OCI-LY1 (cell line): ENCODE data around the gene TMEM175.

Experiments
- H2AFZ ChIP-seq: fragments of 200-600 bp; sonication (generic), shearing (Covaris generic); 2 replicates; pipeline ENCODE4 v1.6.0; 2014; ENCODE audit warnings: antibody characterized with exemption, mild to moderate bottlenecking, low read length
- H3F3A ChIP-seq: fragments of 200-600 bp; sonication (generic), shearing (Covaris generic); 2 replicates; pipeline ENCODE4 v1.6.0; 2014; ENCODE audit warnings: mild to moderate bottlenecking, antibody characterized with exemption, low read length, moderate library complexity; ENCODE audit not compliant: insufficient read depth
- H3K27ac ChIP-seq: fragments of 200-600 bp; sonication (generic); 2 replicates; pipeline ENCODE4 v1.5.1; 2014; ENCODE audit warnings: low read length, mixed run types, mild to moderate bottlenecking, low read depth; ENCODE audit not compliant: poor library complexity, severe bottlenecking
- H3K27me3 ChIP-seq: fragments of 200-600 bp; sonication (generic); 2 replicates; pipeline ENCODE4 v1.6.0; 2014; ENCODE audit warnings: antibody characterized with exemption, mild to moderate bottlenecking, low read length, moderate library complexity; ENCODE audit not compliant: insufficient read depth
- H3K36me3 ChIP-seq: fragments of 200-600 bp; sonication (generic); 2 replicates; pipeline ENCODE4 v1.6.1; 2014; ENCODE audit warnings: mild to moderate bottlenecking, antibody characterized with exemption, low read length, moderate library complexity, mixed read lengths; ENCODE audit not compliant: insufficient read depth
- H3K4me1 ChIP-seq: fragments of 200-600 bp; sonication (generic); 2 replicates; pipeline ENCODE4 v1.5.1; 2014; ENCODE audit warnings: mild to moderate bottlenecking, low read length, moderate library complexity; ENCODE audit not compliant: insufficient read depth, severe bottlenecking
- H3K4me2 ChIP-seq: fragments of 200-600 bp; sonication (generic), shearing (Covaris generic); 2 replicates; pipeline ENCODE4 v1.6.1; 2014; ENCODE audit warnings: low read length
- H3K4me3 ChIP-seq: fragments of 200-600 bp; sonication (generic); 2 replicates; pipeline ENCODE4 v1.5.1; 2014; ENCODE audit warnings: low read length, low read depth, mild to moderate bottlenecking, mixed read lengths; ENCODE audit not compliant: poor library complexity, severe bottlenecking
- H3K79me2 ChIP-seq: fragments of 200-600 bp; shearing (Covaris generic); 2 replicates; pipeline ENCODE4 v1.6.1; 2016; ENCODE audit warnings: mixed run types, low read length, mixed read lengths; ENCODE audit not compliant: insufficient read depth
- H3K9ac ChIP-seq: fragments of 200-600 bp; sonication (generic), shearing (Covaris generic); 2 replicates; pipeline ENCODE4 v1.6.1; 2014; ENCODE audit warnings: mild to moderate bottlenecking, low read length, mixed read lengths
- H3K9me2 ChIP-seq: fragments of 200-600 bp; sonication (generic), shearing (Covaris generic); 2 replicates; pipeline ENCODE4 v1.6.1; 2014; ENCODE audit warnings: low read depth, mild to moderate bottlenecking, low read length, mixed read lengths
- H3K9me3 ChIP-seq: fragments of 200-600 bp; shearing (Covaris generic); 2 replicates; pipeline ENCODE4 v1.6.1; 2014; ENCODE audit warnings: low read length, mixed read lengths
- H4K20me1 ChIP-seq: fragments of 200-600 bp; sonication (generic), shearing (Covaris generic); 2 replicates; pipeline ENCODE4 v1.6.0; 2016; ENCODE audit warnings: mild to moderate bottlenecking, low read length; ENCODE audit not compliant: insufficient read depth
- EZH2 ChIP-seq: fragments of 200-600 bp; sonication (generic), shearing (Covaris generic); IDR thresholded peaks from 2 replicates; pipeline ENCODE4 v1.8.0; 2017; ENCODE audit warnings: borderline replicate concordance, mixed run types, mild to moderate bottlenecking, antibody characterized with exemption, low read length, moderate library complexity, mixed read lengths
- TF ChIP-seq, protein P1 (sequence below): fragments of 200-600 bp; sonication (generic), shearing (Covaris generic); IDR thresholded peaks from 2 replicates; pipeline ENCODE4 v1.5.1; 2017; ENCODE audit warnings: mild to moderate bottlenecking, antibody characterized with exemption, low read length, moderate library complexity, mixed read lengths

The TMEM175 gene

DNA sequence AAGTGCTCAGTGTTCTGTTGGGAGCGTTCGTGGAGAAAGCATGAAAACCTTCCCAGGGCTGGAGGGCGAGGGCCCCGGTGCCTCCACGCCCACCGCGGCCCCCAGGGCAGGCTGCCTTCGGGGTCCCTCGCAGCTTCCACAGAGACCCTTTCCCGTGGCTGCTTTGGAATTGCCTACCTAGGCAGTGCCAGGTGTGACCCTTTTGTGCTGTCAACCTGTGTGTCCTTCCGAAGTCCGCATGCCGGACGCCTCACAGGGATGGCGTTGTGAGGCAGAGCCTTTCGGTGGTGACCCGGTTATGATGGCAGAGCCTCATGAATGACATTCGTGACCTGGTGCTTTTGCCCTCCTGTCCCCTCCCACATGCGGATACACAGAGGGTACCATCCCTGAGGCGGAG, 17.4 kb downstream of the TMEM175 start:
- no peak overlapping the region for H3K27ac ChIP-seq

DNA sequence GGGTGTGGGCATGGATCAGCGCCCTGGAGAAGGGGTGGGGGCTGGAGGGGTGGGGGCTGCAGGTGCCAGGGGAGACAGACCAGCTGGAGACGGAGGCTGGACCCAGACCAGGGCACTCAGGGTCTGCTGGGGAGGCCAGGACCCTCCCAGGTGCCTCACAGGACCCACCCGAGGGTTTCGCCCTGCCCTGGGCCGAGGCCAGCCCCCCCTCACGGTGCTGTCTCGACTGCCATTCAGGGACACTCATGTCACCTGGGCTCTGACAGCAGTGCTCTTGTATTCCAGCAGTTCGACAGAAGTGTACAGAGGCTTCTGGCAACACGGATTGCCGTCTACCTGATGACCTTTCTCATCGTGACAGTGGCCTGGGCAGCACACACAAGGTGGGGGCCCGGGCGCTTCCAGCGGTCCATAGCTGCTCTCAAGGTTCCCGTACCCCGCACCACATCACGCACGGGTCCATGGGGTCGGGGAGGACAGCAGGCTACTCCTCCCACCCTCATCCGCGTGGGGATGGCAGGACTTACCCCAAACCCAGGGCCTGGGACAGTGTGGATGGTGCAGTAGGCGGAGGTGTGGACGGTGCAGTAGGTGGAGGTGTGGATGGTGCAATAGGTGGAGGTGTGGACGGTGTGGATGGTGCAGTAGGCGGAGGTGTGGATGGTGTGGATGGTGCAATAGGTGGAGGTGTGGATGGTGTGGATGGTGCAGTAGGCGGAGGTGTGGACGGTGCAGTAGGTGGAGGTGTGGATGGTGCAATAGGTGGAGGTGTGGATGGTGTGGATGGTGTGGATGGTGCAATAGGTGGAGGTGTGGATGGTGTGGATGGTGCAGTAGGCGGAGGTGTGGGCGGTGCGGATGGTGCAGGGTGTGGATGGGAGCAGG, 18.1 kb downstream of the TMEM175 start:
- no peaks in the 10 kb centered on the region for H4K20me1 ChIP-seq

More for the DNA sequence above, 17.4 kb downstream of the TMEM175 start:
- no peaks in the 10 kb centered on the region for H4K20me1 ChIP-seq
- H3K9me3 ChIP-seq: no peaks in the 10 kb centered on the region
- no peaks in the 10 kb centered on the region for H3K79me2 ChIP-seq
- H2AFZ ChIP-seq: no peak overlapping the region
- no peaks in the 10 kb centered on the region; the same call in 1 of the 2 replicates for H3K36me3 ChIP-seq
- no peak overlapping the region for H3K4me2 ChIP-seq
- no peaks in the 10 kb centered on the region for H3K9me2 ChIP-seq
- no peaks in the 10 kb centered on the region for H3K27me3 ChIP-seq
- no peak overlapping the region for H3K4me3 ChIP-seq
- TF ChIP-seq, protein P1, sequence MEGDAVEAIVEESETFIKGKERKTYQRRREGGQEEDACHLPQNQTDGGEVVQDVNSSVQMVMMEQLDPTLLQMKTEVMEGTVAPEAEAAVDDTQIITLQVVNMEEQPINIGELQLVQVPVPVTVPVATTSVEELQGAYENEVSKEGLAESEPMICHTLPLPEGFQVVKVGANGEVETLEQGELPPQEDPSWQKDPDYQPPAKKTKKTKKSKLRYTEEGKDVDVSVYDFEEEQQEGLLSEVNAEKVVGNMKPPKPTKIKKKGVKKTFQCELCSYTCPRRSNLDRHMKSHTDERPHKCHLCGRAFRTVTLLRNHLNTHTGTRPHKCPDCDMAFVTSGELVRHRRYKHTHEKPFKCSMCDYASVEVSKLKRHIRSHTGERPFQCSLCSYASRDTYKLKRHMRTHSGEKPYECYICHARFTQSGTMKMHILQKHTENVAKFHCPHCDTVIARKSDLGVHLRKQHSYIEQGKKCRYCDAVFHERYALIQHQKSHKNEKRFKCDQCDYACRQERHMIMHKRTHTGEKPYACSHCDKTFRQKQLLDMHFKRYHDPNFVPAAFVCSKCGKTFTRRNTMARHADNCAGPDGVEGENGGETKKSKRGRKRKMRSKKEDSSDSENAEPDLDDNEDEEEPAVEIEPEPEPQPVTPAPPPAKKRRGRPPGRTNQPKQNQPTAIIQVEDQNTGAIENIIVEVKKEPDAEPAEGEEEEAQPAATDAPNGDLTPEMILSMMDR: no peak
- no peak for TF ChIP-seq EZH2
- H3K9ac ChIP-seq: no peak overlapping the region
- H3F3A ChIP-seq: no peaks in the 10 kb centered on the region
- H3K4me1 ChIP-seq: no peaks in the 10 kb centered on the region

DNA sequence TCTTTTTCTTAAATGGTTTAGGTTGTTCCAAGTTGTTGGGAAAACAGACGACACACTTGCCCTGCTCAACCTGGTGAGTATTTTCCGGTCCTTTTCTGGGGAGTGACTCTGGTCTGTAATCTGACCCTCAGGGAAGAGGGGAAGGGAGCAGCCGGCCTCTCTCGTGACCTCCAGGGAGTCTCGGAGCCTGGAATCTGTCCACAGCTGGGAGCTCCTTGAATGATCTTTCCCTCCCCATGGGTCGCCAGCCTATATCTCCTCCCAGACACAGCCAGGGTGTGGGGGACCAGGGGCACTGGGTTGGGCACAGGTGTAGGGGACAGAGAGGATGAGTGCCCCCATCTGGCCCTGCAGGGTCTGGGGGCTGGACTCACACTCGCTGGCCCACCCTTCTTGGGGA, 18.9 kb downstream of the TMEM175 start:
- no peaks in the 10 kb centered on the region for H3K9me3 ChIP-seq
- no peak overlapping the region for H2AFZ ChIP-seq
- H3K4me2 ChIP-seq: no peak overlapping the region
- H3K4me3 ChIP-seq: no peak overlapping the region
- H3K27me3 ChIP-seq: no peaks in the 10 kb centered on the region
- TF ChIP-seq EZH2: no peak
- TF ChIP-seq, protein P1: no peak
- H3K79me2 ChIP-seq: no peaks in the 10 kb centered on the region
- H3K4me1 ChIP-seq: no peaks in the 10 kb centered on the region
- no peak overlapping the region for H3K9ac ChIP-seq
- no peak overlapping the region for H3K27ac ChIP-seq
- H3K9me2 ChIP-seq: no peaks in the 10 kb centered on the region
- H3K36me3 ChIP-seq: no peaks in the 10 kb centered on the region; the same call in 1 of the 2 replicates
- no peaks in the 10 kb centered on the region for H4K20me1 ChIP-seq
- H3F3A ChIP-seq: no peaks in the 10 kb centered on the region

More for the DNA sequence above, 18.1 kb downstream of the TMEM175 start:
- Histone ChIP-seq H3K9me3 (no peaks in the 10 kb centered on the region), H3K9ac (no peak overlapping the region), H3K36me3 (no peaks in the 10 kb centered on the region; the same call in 1 of the 2 replicates), H3K4me1 (no peaks in the 10 kb centered on the region), H3K4me3 (no peak overlapping the region), H3F3A (no peaks in the 10 kb centered on the region), H3K9me2 (no peaks in the 10 kb centered on the region), H3K79me2 (no peaks in the 10 kb centered on the region), H3K27me3 (no peaks in the 10 kb centered on the region), H3K4me2 (no peak overlapping the region), H2AFZ (no peak overlapping the region), H3K27ac (no peak overlapping the region)
- TF ChIP-seq EZH2: no peak
- TF ChIP-seq, protein P1: no peak
